ENCODE measurements around the gene ASPSCR1.

ASPSCR1 gene

GRCh38 chr17:81958633-81959342, 18.6 kb upstream of the ASPSCR1 start:
- no peak for ATAC-seq
- no peak for TF ChIP-seq CSDC2 (CRISPR knock-in tag; IDR thresholded peaks at IDR 0.05)
- TF ChIP-seq ESRRG (CRISPR knock-in tag; IDR thresholded peaks at IDR 0.05) = no peak
- no peak for TF ChIP-seq GLIS3 (CRISPR knock-in tag; IDR thresholded peaks at IDR 0.05)
- no peak for TF ChIP-seq ARNTL (CRISPR knock-in tag; IDR thresholded peaks at IDR 0.05; ENCODE audit: borderline replicate concordance, low read depth)
- TF ChIP-seq TCF4 (CRISPR knock-in tag; IDR thresholded peaks at IDR 0.05; ENCODE audit: borderline replicate concordance) = no peak
- no peak for TF ChIP-seq TSHZ2 (CRISPR knock-in tag; IDR thresholded peaks at IDR 0.05)
- no peak for TF ChIP-seq OSR1 (CRISPR knock-in tag; IDR thresholded peaks at IDR 0.05)
- TF ChIP-seq ZFP30 (CRISPR knock-in tag; IDR thresholded peaks at IDR 0.05) = no peak
- no peak for TF ChIP-seq ZFP3 (CRISPR knock-in tag; IDR thresholded peaks at IDR 0.05)
- no peak for TF ChIP-seq CSRNP3 (CRISPR knock-in tag; IDR thresholded peaks at IDR 0.05)
- TF ChIP-seq ZNF8 (CRISPR knock-in tag; IDR thresholded peaks at IDR 0.05) = no peak
- no peak for TF ChIP-seq ZC3H10 (CRISPR knock-in tag; IDR thresholded peaks at IDR 0.05)
- TF ChIP-seq CREB5 (CRISPR knock-in tag; IDR thresholded peaks at IDR 0.05; ENCODE audit: low read depth) = no peak

- ATAC-seq = peak; percentile 85
- TF ChIP-seq SNAI2 (CRISPR knock-in tag; IDR thresholded peaks at IDR 0.05) = peak; percentile 87; the same call in 1 of the 2 replicates
- no peak for TF ChIP-seq TCF4 (CRISPR knock-in tag; IDR thresholded peaks at IDR 0.05; ENCODE audit: borderline replicate concordance)
These were observed 17.9 kb upstream of the ASPSCR1 start for GRCh38 chr17:81959362-81960129.

GRCh38 chr17:81960130-81960958, 17.1 kb upstream of the ASPSCR1 start:
- ATAC-seq = no peak
- TF ChIP-seq TOX (CRISPR knock-in tag; IDR thresholded peaks at IDR 0.05; ENCODE audit: borderline replicate concordance) (no peak), ARNTL (CRISPR knock-in tag; IDR thresholded peaks at IDR 0.05; ENCODE audit: borderline replicate concordance, low read depth) (no peak), PATZ1 (CRISPR knock-in tag; IDR thresholded peaks at IDR 0.05; ENCODE audit: borderline replicate concordance) (no peak), SNAI2 (CRISPR knock-in tag; IDR thresholded peaks at IDR 0.05) (no peak), CREB5 (CRISPR knock-in tag; IDR thresholded peaks at IDR 0.05; ENCODE audit: low read depth) (no peak), ZFP3 (CRISPR knock-in tag; IDR thresholded peaks at IDR 0.05) (no peak), CSRNP3 (CRISPR knock-in tag; IDR thresholded peaks at IDR 0.05) (no peak), TSHZ2 (CRISPR knock-in tag; IDR thresholded peaks at IDR 0.05) (no peak), ZNF8 (CRISPR knock-in tag; IDR thresholded peaks at IDR 0.05) (no peak), PPARA (CRISPR knock-in tag; IDR thresholded peaks at IDR 0.05; ENCODE audit: borderline replicate concordance) (no peak), POU6F1 (CRISPR knock-in tag; IDR thresholded peaks at IDR 0.05; ENCODE audit: borderline replicate concordance, low read depth) (no peak)
